ENCODE results near the gene DHCR7.

DHCR7 gene

GRCh38 chr11:71440021-71440755 lies 8.0 kb downstream of the DHCR7 start:
- no peak for DNase-seq (ENCODE audit: low read depth)
- TF ChIP-seq CTCF (IDR thresholded peaks at IDR 0.05; ENCODE audit: control insufficient read depth, extremely low read depth, insufficient read depth), result no peak
- no peak overlapping the region for H3K4me3 ChIP-seq (ENCODE audit: low read depth, low read length)

- no peak for TF ChIP-seq CTCF (IDR thresholded peaks at IDR 0.05; ENCODE audit: control insufficient read depth, extremely low read depth, insufficient read depth)
- no peak overlapping the region for H3K4me3 ChIP-seq (ENCODE audit: low read depth, low read length)
- no peak for DNase-seq (ENCODE audit: low read depth)
Measured at GRCh38 chr11:71438650-71439049, 9.5 kb downstream of the DHCR7 start.

GRCh38 chr11:71437879-71438278 lies 10.3 kb downstream of the DHCR7 start:
- no peak overlapping the region for H3K4me3 ChIP-seq (ENCODE audit: low read depth, low read length)
- no peak for TF ChIP-seq CTCF (IDR thresholded peaks at IDR 0.05; ENCODE audit: control insufficient read depth, extremely low read depth, insufficient read depth)
- DNase-seq (ENCODE audit: low read depth), result no peak

GRCh38 chr11:71437399-71437798 lies 10.8 kb downstream of the DHCR7 start:
- no peak overlapping the region for H3K4me3 ChIP-seq (ENCODE audit: low read depth, low read length)
- TF ChIP-seq CTCF (IDR thresholded peaks at IDR 0.05; ENCODE audit: control insufficient read depth, extremely low read depth, insufficient read depth), result no peak
- no peak for DNase-seq (ENCODE audit: low read depth)

GRCh38 chr11:71436861-71437260 lies 11.3 kb downstream of the DHCR7 start:
- no peak overlapping the region for H3K4me3 ChIP-seq (ENCODE audit: low read depth, low read length)
- no peak for DNase-seq (ENCODE audit: low read depth)
- TF ChIP-seq CTCF (IDR thresholded peaks at IDR 0.05; ENCODE audit: control insufficient read depth, extremely low read depth, insufficient read depth), result no peak

GRCh38 chr11:71435278-71435951 lies 12.8 kb downstream of the DHCR7 start:
- TF ChIP-seq CTCF (IDR thresholded peaks at IDR 0.05; ENCODE audit: control insufficient read depth, extremely low read depth, insufficient read depth), result no peak
- DNase-seq (ENCODE audit: low read depth), result no peak
- H3K4me3 ChIP-seq (ENCODE audit: low read depth, low read length), result no peak overlapping the region

All from LNCaP clone FGC (cell line).